SK-N-SH (cell line): Measurements from ENCODE around the gene C6orf132. TPM values are rescaled to one million over a fixed set of nuclear protein-coding genes. Genes with fewer than 3 reads are reported as not detected.

Experiments
- CTCF ChIA-PET: fragments of 300-600, 350-600 bp; formaldehyde crosslinking; extraction: SDS; loops from one replicate; lab custom pipeline; 2021; lab: Yijun Ruan, JAX
- POLR2A ChIA-PET: fragments of 350-600 bp; sonication (Branson Sonifier 250); formaldehyde crosslinking; extraction: SDS; loops from one replicate; lab custom pipeline; 2020; ENCODE audit warnings: antibody characterized with exemption, inconsistent platforms; lab: Yijun Ruan, JAX
- DNase-seq: peaks from one replicate; pipeline ENCODE4 v3.0.0; 2012
- H2AFZ ChIP-seq: fragments of 200-600 bp; sonication (generic); 2 replicates; pipeline ENCODE4 v1.8.1; 2016; ENCODE audit warnings: antibody characterized with exemption, mild to moderate bottlenecking, low read depth
- H3F3A ChIP-seq: fragments of 200-600 bp; sonication (generic); replicated peaks from 2 replicates; pipeline ENCODE3; 2016; ENCODE audit warnings: antibody characterized with exemption, mild to moderate bottlenecking; ENCODE audit not compliant: insufficient read depth
- H3K27ac ChIP-seq, 2 experiments: fragments of 200-500 bp in 1 of 2; fragments of 200-600 bp in 1 of 2; sonication (Bioruptor generic) in 1 of 2; sonication (generic), shearing (Covaris generic) in 1 of 2; 2 replicates each; pipeline versions ENCODE4 v1.5.1 to v1.6.1; 2014 to 2016; ENCODE audit warnings: low read depth in 2 of 2, inconsistent platforms in 1 of 2, low read length in 1 of 2, mild to moderate bottlenecking in 1 of 2, mixed read lengths in 1 of 2
- H3K27me3 ChIP-seq: fragments of 200-600 bp; sonication (generic), shearing (Covaris generic); 2 replicates; pipeline ENCODE4 v1.6.1; 2016; ENCODE audit warnings: mixed run types; ENCODE audit not compliant: insufficient read depth
- H3K36me3 ChIP-seq, 2 experiments: fragments of 200-500 bp in 1 of 2; fragments of 200-600 bp in 1 of 2; sonication (Bioruptor generic) in 1 of 2; sonication (generic) in 1 of 2; replicated peaks in 1 of 2; 2 replicates each; pipeline versions ENCODE3 to v1.5.1; 2014 to 2016; ENCODE audit warnings: low read length in 1 of 2, mild to moderate bottlenecking in 1 of 2; ENCODE audit not compliant: insufficient read depth in 2 of 2, control insufficient read depth in 1 of 2
- H3K4me1 ChIP-seq, 2 experiments: fragments of 200-500 bp in 1 of 2; fragments of 200-600 bp in 1 of 2; sonication (Bioruptor generic) in 1 of 2; sonication (generic), shearing (Covaris generic) in 1 of 2; 2 replicates each; pipeline versions ENCODE4 v1.5.1 to v1.6.1; 2014 to 2016; ENCODE audit warnings: low read depth in 1 of 2, low read length in 1 of 2, mixed run types in 1 of 2; ENCODE audit not compliant: insufficient read depth in 2 of 2, control insufficient read depth in 1 of 2
- H3K4me2 ChIP-seq: fragments of 200-600 bp; sonication (generic), shearing (Covaris generic); 2 replicates; pipeline ENCODE4 v1.6.1; 2017; ENCODE audit warnings: mixed run types
- H3K4me3 ChIP-seq, 2 experiments: fragments of 200-500 bp in 1 of 2; fragments of 200-600 bp in 1 of 2; sonication (Bioruptor generic) in 1 of 2; sonication (generic), shearing (Covaris generic) in 1 of 2; 2 replicates each; pipeline versions ENCODE4 v1.5.1 to v1.8.1; 2014 to 2016; ENCODE audit warnings: low read depth in 2 of 2, inconsistent platforms in 1 of 2, low read length in 1 of 2, mild to moderate bottlenecking in 1 of 2, mixed read lengths in 1 of 2, moderate library complexity in 1 of 2
- H3K79me2 ChIP-seq: fragments of 200-600 bp; sonication (generic); 2 replicates; pipeline ENCODE4 v1.8.1; 2017; ENCODE audit warnings: mild to moderate bottlenecking; ENCODE audit not compliant: insufficient read depth
- H3K9ac ChIP-seq: fragments of 200-600 bp; sonication (generic); 2 replicates; pipeline ENCODE4 v1.6.1; 2017; ENCODE audit warnings: mixed run types
- H3K9me2 ChIP-seq: fragments of 200-600 bp; sonication (generic); 2 replicates; pipeline ENCODE4 v1.6.1; 2017; ENCODE audit warnings: mixed run types
- H3K9me3 ChIP-seq: fragments of 200-600 bp; sonication (generic); 2 replicates; pipeline ENCODE4 v1.6.1; 2017; ENCODE audit warnings: mixed run types, mild to moderate bottlenecking, moderate library complexity
- H4K20me1 ChIP-seq: fragments of 200-600 bp; sonication (generic); 2 replicates; pipeline ENCODE4 v1.6.1; 2017; ENCODE audit warnings: mild to moderate bottlenecking, mixed run types; ENCODE audit not compliant: insufficient read depth
- CTCF ChIP-seq: fragments of 200-600 bp; sonication (generic); IDR thresholded peaks from 2 replicates; pipeline ENCODE4 v1.6.1; 2017; ENCODE audit warnings: antibody characterized with exemption, mild to moderate bottlenecking, moderate library complexity
- EP300 ChIP-seq, 2 experiments: IDR thresholded peaks; 2 replicates each; pipeline versions ENCODE4 v1.4.0 to v1.6.1; 2012; ENCODE audit warnings: borderline replicate concordance in 1 of 2, low read depth in 1 of 2, low read length in 1 of 2
- MAX ChIP-seq: IDR thresholded peaks from 2 replicates; pipeline ENCODE4 v1.4.0; 2012; ENCODE audit warnings: low read depth
- NRF1 ChIP-seq: IDR thresholded peaks from 2 replicates; pipeline ENCODE4 v1.6.1; 2012; ENCODE audit warnings: low read depth, mild to moderate bottlenecking, low read length
- RAD21 ChIP-seq: IDR thresholded peaks from 2 replicates; pipeline ENCODE4 v1.6.1; 2012; ENCODE audit warnings: mild to moderate bottlenecking, low read length
- RXRA ChIP-seq: IDR thresholded peaks from 2 replicates; pipeline ENCODE4 v1.4.0; 2012; ENCODE audit warnings: low read depth, mild to moderate bottlenecking, borderline replicate concordance
- SIN3A ChIP-seq: IDR thresholded peaks from 2 replicates; pipeline ENCODE4 v1.6.1; 2012; ENCODE audit warnings: low read depth, mild to moderate bottlenecking, low read length, moderate library complexity, borderline replicate concordance
- SMC3 ChIP-seq: IDR thresholded peaks from 2 replicates; pipeline ENCODE4 v1.6.1; 2012; ENCODE audit warnings: low read depth, low read length, improper control_type of control experiment
- TAF1 ChIP-seq: IDR thresholded peaks from 2 replicates; pipeline ENCODE4 v1.6.1; 2012; ENCODE audit warnings: low read depth, mild to moderate bottlenecking, low read length, moderate library complexity, borderline replicate concordance
- WGBS: methylation state at CpG from one replicate; pipeline ENCODE4 v1.1.6; 2017; ENCODE audit warnings: low lambda C conversion rate; 5-methylcytosine and 5-hydroxymethylcytosine counted together
- polyA plus RNA-seq, 3 experiments: library from polyadenylated mRNA; depleted of rRNA; stranded (reverse); fragments of >200 nt; gene quantifications; 2 replicates each; pipeline ENCODE4 v1.2.3, GENCODE V29; 2012

The C6orf132 gene
- polyA plus RNA-seq, 1 of the 3 experiments (the other 2 are of a cell fraction) = not detected

GRCh38 chr6:42091718-42092023, 50.7 kb downstream of the C6orf132 start:
- H3F3A ChIP-seq = peaks cover 4% of the 10 kb centered on the region
- ChIA-PET CTCF (interaction anchor here (1.0 to 2.0 kb wide), 4 partner anchors 13 to 123 kb away, joined by 3 to 6 read pairs (median 4); no protein-coding TSS in a partner anchor), POLR2A (no interaction called here)
- H3K27me3 ChIP-seq = no peaks in the 10 kb centered on the region
- H3K9me2 ChIP-seq = no peaks in the 10 kb centered on the region
- no peak overlapping the region for H3K27ac ChIP-seq
- H4K20me1 ChIP-seq = no peaks in the 10 kb centered on the region
- no peak for TF ChIP-seq RAD21
- no peak for TF ChIP-seq SIN3A
- TF ChIP-seq EP300 (IDR thresholded peaks at IDR 0.05; ENCODE audit: borderline replicate concordance in 1 of 2, low read depth in 1 of 2, low read length in 1 of 2) = no peak
- no peak for TF ChIP-seq NRF1
- no peak for TF ChIP-seq SMC3
- no peak for TF ChIP-seq MAX
- TF ChIP-seq RXRA = no peak
- TF ChIP-seq, all 33 proteins: peak for 0
- no peaks in the 10 kb centered on the region for H3K4me1 ChIP-seq
- no peak overlapping the region for H3K4me3 ChIP-seq
- DNase-seq = no peak
- no peak overlapping the region for H3K4me2 ChIP-seq
- no peaks in the 10 kb centered on the region for H3K36me3 ChIP-seq
- no peaks in the 10 kb centered on the region for H3K9me3 ChIP-seq
- H2AFZ ChIP-seq = no peak overlapping the region
- WGBS = 87% methylated on average over 9 of the region's 9 CpGs
- no peak overlapping the region for H3K9ac ChIP-seq
- H3K79me2 ChIP-seq = no peaks in the 10 kb centered on the region

- Histone ChIP-seq H3K79me2 (no peaks in the 10 kb centered on the region), H2AFZ (no peak overlapping the region), H3K9me3 (no peaks in the 10 kb centered on the region), H3K36me3 (no peaks in the 10 kb centered on the region), H3K9me2 (no peaks in the 10 kb centered on the region), H3K4me1 (no peaks in the 10 kb centered on the region), H3K4me2 (no peak overlapping the region), H4K20me1 (no peaks in the 10 kb centered on the region)
- POLR2A ChIA-PET = no interaction called here
- CTCF ChIA-PET = interaction anchor here (0.5 to 2.0 kb wide), 4 partner anchors 14 to 123 kb away, joined by 3 to 6 read pairs (median 4); no protein-coding TSS in a partner anchor
- DNase-seq = no peak
- TF ChIP-seq MAX (no peak), CTCF (no peak), TAF1 (no peak)
- TF ChIP-seq, all 33 proteins: peak for 0
- 92% methylated on average over 10 of the region's 10 CpGs for WGBS
- peaks cover 4% of the 10 kb centered on the region for H3F3A ChIP-seq
- no peaks in the 10 kb centered on the region for H3K27me3 ChIP-seq
- no peak overlapping the region for H3K27ac ChIP-seq
- no peak overlapping the region for H3K4me3 ChIP-seq
- H3K9ac ChIP-seq = no peak overlapping the region
Measured at GRCh38 chr6:42090819-42091717, 51.4 kb downstream of the C6orf132 start.
